ENCODE results near the gene TRIM8.
A peak's percentile ranks its signal among the peaks of the same experiment; 100 is the strongest.
"Not testable (repeated sequence)": the region's sequence is repeated elsewhere in the genome, so short reads cannot be mapped to it uniquely, and the experiment has no call there.

Gene TRIM8

GRCh38 chr10:102673236-102673818 lies 29.0 kb downstream of the TRIM8 start:
- no peak for DNase-seq

GRCh38 chr10:102673819-102674511 lies 29.7 kb downstream of the TRIM8 start:
- peak; percentile 66 for DNase-seq

GRCh38 chr10:102674566-102674965 lies 30.3 kb downstream of the TRIM8 start:
- no peak for DNase-seq

- peak; percentile 40 for DNase-seq
Measured at GRCh38 chr10:102675011-102675665, 30.9 kb downstream of the TRIM8 start.

- peak; percentile 22 for DNase-seq
Measured at GRCh38 chr10:102675666-102676533, 31.6 kb downstream of the TRIM8 start.

- DNase-seq: no peak
Measured at GRCh38 chr10:102676534-102677315, 32.4 kb downstream of the TRIM8 start.

- DNase-seq: no peak
Measured at GRCh38 chr10:102677331-102678067, 33.2 kb downstream of the TRIM8 start.

GRCh38 chr10:102678068-102678400 lies 33.8 kb downstream of the TRIM8 start:
- DNase-seq: no peak

GRCh38 chr10:102678842-102679289 lies 34.6 kb downstream of the TRIM8 start:
- DNase-seq: peak; percentile 89

- no peak for DNase-seq
Measured at GRCh38 chr10:102679596-102679995, 35.3 kb downstream of the TRIM8 start.

- DNase-seq: no peak
Measured at GRCh38 chr10:102681696-102682095, 37.4 kb downstream of the TRIM8 start.

GRCh38 chr10:102682416-102682815 lies 38.1 kb downstream of the TRIM8 start:
- no peak for DNase-seq

GRCh38 chr10:102682981-102683380 lies 38.7 kb downstream of the TRIM8 start:
- DNase-seq: no peak

- DNase-seq: no peak
Measured at GRCh38 chr10:102683736-102684135, 39.5 kb downstream of the TRIM8 start.

GRCh38 chr10:102691285-102692066 lies 47.2 kb downstream of the TRIM8 start:
- DNase-seq: no peak

GRCh38 chr10:102695401-102695800 lies 51.1 kb downstream of the TRIM8 start:
- DNase-seq: not testable (repeated sequence)

GRCh38 chr10:102696736-102697135 lies 52.5 kb downstream of the TRIM8 start:
- DNase-seq: no peak

GRCh38 chr10:102698894-102699293 lies 54.6 kb downstream of the TRIM8 start:
- DNase-seq: no peak

GRCh38 chr10:102701272-102701671 lies 57.0 kb downstream of the TRIM8 start:
- no peak for DNase-seq

- DNase-seq: no peak
Measured at GRCh38 chr10:102701796-102702195, 57.5 kb downstream of the TRIM8 start.

GRCh38 chr10:102702742-102703141 lies 58.5 kb downstream of the TRIM8 start:
- no peak for DNase-seq
